ENCODE measurements around the gene AGBL1.

AGBL1 gene

DNA sequence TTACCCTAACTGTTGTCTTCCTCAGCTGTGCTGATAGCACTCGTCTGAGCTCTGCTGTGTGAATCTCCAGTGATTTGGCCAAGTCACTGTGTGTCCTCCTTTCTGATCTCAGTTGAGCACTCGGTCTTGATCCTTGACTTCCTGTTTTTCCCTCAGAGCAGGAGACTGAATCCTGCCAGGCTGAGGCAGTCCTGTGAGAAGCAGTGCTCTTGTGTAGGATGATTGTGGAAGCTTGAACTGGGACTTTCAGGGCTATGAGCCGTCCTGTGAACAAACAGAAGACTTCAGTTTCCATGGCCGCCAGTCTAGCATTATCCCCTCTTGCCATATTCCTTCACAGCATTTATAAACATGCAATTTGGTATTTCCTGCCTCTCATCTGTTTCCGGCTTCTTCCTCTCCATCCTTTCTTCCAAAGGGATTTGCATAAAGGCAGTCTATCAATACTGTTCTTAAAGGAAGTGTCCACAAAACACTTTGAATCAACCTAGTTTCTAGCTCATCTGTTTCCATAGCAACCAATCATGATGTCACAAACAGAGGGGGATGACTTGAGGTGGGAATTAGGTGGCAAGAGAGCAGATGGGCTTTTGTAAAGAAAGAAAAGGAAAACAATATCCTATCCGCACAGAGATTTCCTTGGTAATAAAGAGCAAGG is 237.2 kb downstream of the AGBL1 start:
- H3K4me3 ChIP-seq (ENCODE audit: control insufficient read depth, low read depth, low read length): no peak overlapping the region
- TF ChIP-seq, protein P1, sequence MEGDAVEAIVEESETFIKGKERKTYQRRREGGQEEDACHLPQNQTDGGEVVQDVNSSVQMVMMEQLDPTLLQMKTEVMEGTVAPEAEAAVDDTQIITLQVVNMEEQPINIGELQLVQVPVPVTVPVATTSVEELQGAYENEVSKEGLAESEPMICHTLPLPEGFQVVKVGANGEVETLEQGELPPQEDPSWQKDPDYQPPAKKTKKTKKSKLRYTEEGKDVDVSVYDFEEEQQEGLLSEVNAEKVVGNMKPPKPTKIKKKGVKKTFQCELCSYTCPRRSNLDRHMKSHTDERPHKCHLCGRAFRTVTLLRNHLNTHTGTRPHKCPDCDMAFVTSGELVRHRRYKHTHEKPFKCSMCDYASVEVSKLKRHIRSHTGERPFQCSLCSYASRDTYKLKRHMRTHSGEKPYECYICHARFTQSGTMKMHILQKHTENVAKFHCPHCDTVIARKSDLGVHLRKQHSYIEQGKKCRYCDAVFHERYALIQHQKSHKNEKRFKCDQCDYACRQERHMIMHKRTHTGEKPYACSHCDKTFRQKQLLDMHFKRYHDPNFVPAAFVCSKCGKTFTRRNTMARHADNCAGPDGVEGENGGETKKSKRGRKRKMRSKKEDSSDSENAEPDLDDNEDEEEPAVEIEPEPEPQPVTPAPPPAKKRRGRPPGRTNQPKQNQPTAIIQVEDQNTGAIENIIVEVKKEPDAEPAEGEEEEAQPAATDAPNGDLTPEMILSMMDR (conservative IDR thresholded peaks at IDR 0.05; ENCODE audit: control insufficient read depth, insufficient read depth, low read depth, low read length): no peak
- DNase-seq (ENCODE audit: low read depth): no peak

DNA sequence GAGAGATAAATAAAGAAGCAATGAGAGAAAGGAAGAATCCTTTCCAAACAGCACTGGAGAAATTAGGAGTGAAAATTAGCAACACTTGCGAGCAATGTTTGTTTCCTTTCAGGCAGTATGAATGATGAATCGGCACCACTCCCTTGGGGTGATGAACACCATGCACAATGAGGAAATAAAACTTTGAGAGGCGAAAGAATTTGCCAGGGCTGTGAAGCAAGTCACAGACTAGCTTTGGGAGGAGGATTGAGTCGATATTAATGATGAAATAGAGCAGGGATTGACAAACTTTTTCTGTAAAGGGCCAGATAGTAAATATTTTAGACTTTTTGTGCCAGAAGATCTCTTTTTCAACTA is 237.7 kb downstream of the AGBL1 start:
- TF ChIP-seq, protein P1 (conservative IDR thresholded peaks at IDR 0.05; ENCODE audit: control insufficient read depth, insufficient read depth, low read depth, low read length): no peak
- H3K4me3 ChIP-seq (ENCODE audit: control insufficient read depth, low read depth, low read length): no peak overlapping the region
- DNase-seq (ENCODE audit: low read depth): no peak

- DNase-seq (ENCODE audit: low read depth): no peak
- TF ChIP-seq, protein P1 (conservative IDR thresholded peaks at IDR 0.05; ENCODE audit: control insufficient read depth, insufficient read depth, low read depth, low read length): no peak
- no peak overlapping the region for H3K4me3 ChIP-seq (ENCODE audit: control insufficient read depth, low read depth, low read length)
These were observed 243.0 kb downstream of the AGBL1 start for GRCh38 chr15:86322629-86323028.

DNA sequence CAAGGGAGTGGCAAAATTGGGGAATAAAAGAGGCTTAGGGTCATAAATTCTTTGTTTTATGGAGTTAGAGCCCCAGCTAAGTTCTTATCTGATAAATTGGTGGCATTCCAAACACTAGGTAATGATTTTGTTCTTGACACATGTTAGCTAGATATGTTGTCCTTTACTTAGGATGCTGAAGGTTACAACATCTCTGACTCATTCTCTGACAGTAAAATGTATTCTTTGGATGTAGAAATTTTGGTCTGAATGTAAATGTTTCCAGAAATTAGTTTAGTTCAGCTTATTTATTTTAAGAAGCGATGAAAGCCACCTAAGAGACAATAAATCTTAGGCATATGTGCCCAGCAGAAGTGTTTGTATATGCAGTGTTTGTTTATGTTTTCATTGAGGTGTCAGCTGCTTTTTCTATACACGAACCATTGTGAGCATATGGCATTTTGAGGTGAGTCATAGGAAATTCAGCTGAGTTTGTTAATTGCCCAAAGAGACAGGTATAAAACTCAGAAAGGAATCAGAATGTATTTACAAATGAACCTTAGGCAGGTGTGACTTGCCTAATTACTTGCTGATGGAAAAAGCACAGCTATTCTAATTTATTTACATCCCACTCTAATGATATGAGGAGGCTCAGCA is 247.7 kb downstream of the AGBL1 start:
- TF ChIP-seq, protein P1 (conservative IDR thresholded peaks at IDR 0.05; ENCODE audit: control insufficient read depth, insufficient read depth, low read depth, low read length): no peak
- DNase-seq (ENCODE audit: low read depth): peak; percentile 24
- H3K4me3 ChIP-seq (ENCODE audit: control insufficient read depth, low read depth, low read length): no peak overlapping the region

GRCh38 chr15:86328658-86329057 is 249.0 kb downstream of the AGBL1 start:
- DNase-seq (ENCODE audit: low read depth): no peak
- TF ChIP-seq, protein P1 (conservative IDR thresholded peaks at IDR 0.05; ENCODE audit: control insufficient read depth, insufficient read depth, low read depth, low read length): no peak
- H3K4me3 ChIP-seq (ENCODE audit: control insufficient read depth, low read depth, low read length): no peak overlapping the region

- H3K4me3 ChIP-seq (ENCODE audit: control insufficient read depth, low read depth, low read length): no peak overlapping the region
- TF ChIP-seq, protein P1 (conservative IDR thresholded peaks at IDR 0.05; ENCODE audit: control insufficient read depth, insufficient read depth, low read depth, low read length): no peak
- DNase-seq (ENCODE audit: low read depth): no peak
These were observed 249.8 kb downstream of the AGBL1 start for GRCh38 chr15:86329311-86330013.

All from fibroblast of mammary gland (primary cell).